HFF-Myc (cell line): ENCODE results near the gene ARSB.

Source experiments
- DNase-seq: peaks from one replicate; pipeline ENCODE4 v3.0.0-alpha.2; 2011; ENCODE audit warnings: low read depth; ENCODE audit errors: extremely low read depth
- H3K4me3 ChIP-seq: replicated peaks from 2 replicates; pipeline ENCODE4 v1.5.1; 2011; ENCODE audit warnings: low read depth, mild to moderate bottlenecking, control low read depth, low read length
- TF ChIP-seq, protein P1 (sequence below): IDR thresholded peaks from 2 replicates; pipeline ENCODE4 v1.5.1; 2012; ENCODE audit warnings: mild to moderate bottlenecking, low read depth, low read length, control low read depth; ENCODE audit errors: missing control alignments

ARSB gene

DNA sequence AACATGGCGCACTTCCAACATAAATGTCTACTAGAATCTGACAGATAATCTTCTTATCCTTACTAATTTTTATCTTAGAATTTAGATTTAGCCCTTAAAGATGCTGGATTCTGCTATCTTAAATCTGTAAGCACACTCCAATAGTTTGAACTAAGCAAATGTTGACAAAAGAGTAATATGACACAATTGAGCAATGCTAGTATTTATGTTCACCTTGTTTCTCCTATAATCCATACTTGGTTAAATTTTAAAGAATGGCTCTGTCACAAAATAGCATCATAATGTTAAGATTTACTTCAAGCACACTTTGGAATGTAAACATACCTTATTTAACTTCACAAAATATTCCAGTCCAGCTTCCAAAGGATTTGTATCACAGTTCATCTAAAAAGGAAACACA, 38.8 kb upstream of the ARSB start:
- TF ChIP-seq, protein P1, sequence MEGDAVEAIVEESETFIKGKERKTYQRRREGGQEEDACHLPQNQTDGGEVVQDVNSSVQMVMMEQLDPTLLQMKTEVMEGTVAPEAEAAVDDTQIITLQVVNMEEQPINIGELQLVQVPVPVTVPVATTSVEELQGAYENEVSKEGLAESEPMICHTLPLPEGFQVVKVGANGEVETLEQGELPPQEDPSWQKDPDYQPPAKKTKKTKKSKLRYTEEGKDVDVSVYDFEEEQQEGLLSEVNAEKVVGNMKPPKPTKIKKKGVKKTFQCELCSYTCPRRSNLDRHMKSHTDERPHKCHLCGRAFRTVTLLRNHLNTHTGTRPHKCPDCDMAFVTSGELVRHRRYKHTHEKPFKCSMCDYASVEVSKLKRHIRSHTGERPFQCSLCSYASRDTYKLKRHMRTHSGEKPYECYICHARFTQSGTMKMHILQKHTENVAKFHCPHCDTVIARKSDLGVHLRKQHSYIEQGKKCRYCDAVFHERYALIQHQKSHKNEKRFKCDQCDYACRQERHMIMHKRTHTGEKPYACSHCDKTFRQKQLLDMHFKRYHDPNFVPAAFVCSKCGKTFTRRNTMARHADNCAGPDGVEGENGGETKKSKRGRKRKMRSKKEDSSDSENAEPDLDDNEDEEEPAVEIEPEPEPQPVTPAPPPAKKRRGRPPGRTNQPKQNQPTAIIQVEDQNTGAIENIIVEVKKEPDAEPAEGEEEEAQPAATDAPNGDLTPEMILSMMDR, result no peak
- DNase-seq, result no peak

GRCh38 chr5:79023348-79023747, 38.2 kb upstream of the ARSB start:
- TF ChIP-seq, protein P1, result no peak

More for the DNA sequence above, 38.8 kb upstream of the ARSB start:
- no peak overlapping the region for H3K4me3 ChIP-seq

DNA sequence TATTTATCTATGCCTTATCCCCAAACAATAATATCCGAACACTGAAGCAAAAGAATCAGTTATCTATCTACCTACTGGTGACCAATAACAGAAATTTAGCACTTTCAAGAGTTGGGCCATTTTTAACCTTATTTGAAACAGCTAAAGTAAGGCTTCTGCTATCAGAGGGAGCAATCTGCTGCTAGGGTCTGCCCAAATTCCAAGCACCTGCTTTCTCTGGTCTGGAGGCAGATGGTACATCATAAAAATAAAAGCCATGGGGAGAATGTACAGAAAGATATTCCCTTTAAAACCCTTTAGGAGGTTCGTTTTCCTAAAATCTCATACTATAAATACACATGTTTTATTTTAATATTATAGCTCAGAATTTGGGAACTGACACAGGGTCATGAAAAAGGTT, 37.7 kb upstream of the ARSB start:
- no peak for DNase-seq
- TF ChIP-seq, protein P1, result no peak
- H3K4me3 ChIP-seq, result no peak overlapping the region

More at GRCh38 chr5:79023348-79023747, 38.2 kb upstream of the ARSB start:
- DNase-seq, result no peak
- H3K4me3 ChIP-seq, result no peak overlapping the region

DNA sequence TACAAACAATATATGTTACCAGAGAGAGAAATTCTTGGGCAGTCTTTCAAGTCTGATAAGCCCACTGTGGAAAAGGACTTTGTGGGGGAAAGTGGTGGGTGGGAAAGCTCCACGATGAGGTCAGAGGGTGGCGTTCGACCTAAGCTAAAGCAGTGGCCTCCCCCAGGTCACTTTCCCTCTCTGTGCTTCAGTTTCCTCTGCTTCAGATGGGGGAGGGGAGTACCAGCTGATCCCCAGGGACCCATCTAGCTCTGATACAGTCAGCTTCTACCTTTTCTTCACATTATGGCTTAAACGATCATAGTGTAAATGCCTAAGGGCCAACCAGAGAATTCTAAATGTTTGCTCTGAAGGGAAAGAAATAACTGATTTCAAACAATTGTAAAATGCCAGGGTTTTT, 36.6 kb upstream of the ARSB start:
- DNase-seq, result no peak

GRCh38 chr5:79020861-79021561, 35.9 kb upstream of the ARSB start:
- no peak overlapping the region for H3K4me3 ChIP-seq
- peak; percentile 35 for DNase-seq
- TF ChIP-seq, protein P1, result peak; percentile 92

More for the DNA sequence above, 36.6 kb upstream of the ARSB start:
- TF ChIP-seq, protein P1, result no peak
- no peak overlapping the region for H3K4me3 ChIP-seq

DNA sequence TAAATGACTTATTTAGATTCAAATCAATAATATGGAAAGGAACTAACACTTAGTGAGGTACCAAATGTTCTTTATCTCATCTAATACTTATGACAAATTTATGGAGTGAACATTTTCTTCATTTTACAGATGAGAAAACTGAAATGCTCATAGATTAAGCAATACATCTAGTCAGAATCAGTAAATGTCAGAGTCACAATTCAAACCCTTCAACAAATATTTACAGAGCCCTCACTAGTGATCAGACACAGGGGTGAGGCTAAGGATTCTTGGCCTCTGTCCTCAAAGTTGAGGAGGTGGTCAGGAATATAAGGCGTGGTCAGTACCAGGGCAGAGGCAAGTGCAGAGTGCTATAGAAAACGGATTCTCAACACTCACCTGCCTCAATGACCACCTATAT, 29.5 kb upstream of the ARSB start:
- TF ChIP-seq, protein P1, result no peak
- no peak for DNase-seq
- H3K4me3 ChIP-seq, result no peak overlapping the region

- no peak overlapping the region for H3K4me3 ChIP-seq
- no peak for DNase-seq
- TF ChIP-seq, protein P1, result no peak
Observed at GRCh38 chr5:79011869-79012268, 26.8 kb upstream of the ARSB start.
